HG02798 (cell line): ENCODE measurements around the gene PRKAG2.
"Not testable (repeated sequence)": the region's sequence is repeated elsewhere in the genome, so short reads cannot be mapped to it uniquely, and the experiment has no call there.

ENCODE experiments used
- ATAC-seq: cut with Tn5 transposase; IDR thresholded peaks from one replicate; pipeline ENCODE4 v1.9.1; 2021; ENCODE audit warnings: mild to moderate bottlenecking; ENCODE audit not compliant: unreplicated experiment, poor library complexity

The PRKAG2 gene

DNA sequence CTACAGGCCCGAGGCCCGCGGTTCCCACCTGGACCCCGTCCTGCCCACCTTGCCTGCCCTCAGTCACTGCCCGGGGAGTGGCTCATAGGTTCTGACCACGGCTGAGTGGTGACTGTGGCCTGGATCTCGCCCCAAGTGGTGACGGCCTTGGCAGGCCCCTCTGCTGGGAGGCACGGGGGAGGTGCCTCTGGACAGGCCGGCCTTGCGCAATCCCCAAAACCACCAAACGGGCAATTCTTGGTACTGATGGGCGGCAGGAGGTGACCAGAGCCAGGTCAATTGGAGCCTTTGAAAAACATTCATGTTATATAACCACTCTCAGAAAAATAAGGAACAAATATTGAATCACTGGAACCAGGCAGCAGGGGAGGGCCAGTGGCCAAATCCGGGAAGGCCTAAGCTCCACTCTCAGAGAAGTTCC is 83.4 kb downstream of the PRKAG2 start:
- ATAC-seq, result no peak

- no peak for ATAC-seq
These were observed 84.3 kb downstream of the PRKAG2 start for GRCh38 chr7:151792636-151793035.

DNA sequence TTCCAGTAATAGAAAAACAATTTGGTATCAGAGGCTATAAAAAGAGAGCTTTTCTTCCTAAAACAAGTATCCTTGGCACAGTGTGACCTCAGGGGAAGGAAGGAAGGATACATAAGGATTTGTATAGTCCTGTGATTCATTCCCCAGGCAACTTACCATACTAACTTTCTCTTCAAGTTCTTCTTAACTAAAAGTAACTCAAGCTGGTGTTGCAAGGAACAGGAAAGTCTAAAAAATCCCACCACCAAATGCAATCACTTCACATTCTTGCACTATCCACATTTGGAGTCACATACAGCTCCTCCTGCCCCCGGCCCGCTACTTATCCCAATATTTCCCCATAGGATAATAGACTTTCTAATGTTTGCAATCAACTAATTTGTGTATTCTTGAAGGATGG is 84.8 kb downstream of the PRKAG2 start:
- ATAC-seq, result no peak

- no peak for ATAC-seq
These were observed 85.9 kb downstream of the PRKAG2 start for GRCh38 chr7:151790830-151791620.

DNA sequence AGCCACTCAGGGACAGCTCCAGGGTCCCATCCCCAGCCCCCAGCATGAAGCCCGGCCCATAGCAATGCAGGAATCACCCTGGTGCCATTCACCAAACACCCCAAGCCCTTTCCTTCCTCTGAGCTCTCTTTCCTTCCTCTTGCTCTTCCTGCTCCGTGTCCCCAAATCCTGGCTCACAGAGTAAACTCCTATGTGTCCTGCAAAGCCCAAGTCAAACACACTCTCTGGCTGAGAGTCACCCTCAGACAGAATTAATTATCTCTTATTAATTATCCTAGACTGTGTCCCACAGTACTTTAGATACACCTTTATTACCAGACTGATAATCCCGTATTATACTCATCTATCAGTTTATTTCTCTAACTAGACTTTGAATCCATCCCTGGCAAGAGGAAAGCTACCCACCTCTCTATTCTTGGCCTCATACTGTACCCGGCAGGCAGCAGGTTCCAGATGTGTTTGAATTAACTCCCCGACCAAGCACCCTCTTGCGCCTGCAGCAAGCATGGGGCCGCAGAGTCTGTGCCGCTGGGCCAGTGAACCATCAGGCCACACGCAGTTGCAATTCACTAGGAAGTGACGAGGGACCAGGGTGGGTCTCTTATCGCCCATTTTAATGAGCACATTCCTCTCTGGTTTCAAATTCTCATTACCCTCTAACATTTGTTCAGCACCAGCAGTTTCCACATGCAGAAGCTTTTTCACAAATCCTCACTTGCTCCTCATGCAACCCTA is 86.7 kb downstream of the PRKAG2 start:
- no peak for ATAC-seq

GRCh38 chr7:151789380-151789947 is 87.5 kb downstream of the PRKAG2 start:
- ATAC-seq, result no peak

GRCh38 chr7:151787348-151787747 is 89.6 kb downstream of the PRKAG2 start:
- ATAC-seq, result no peak

DNA sequence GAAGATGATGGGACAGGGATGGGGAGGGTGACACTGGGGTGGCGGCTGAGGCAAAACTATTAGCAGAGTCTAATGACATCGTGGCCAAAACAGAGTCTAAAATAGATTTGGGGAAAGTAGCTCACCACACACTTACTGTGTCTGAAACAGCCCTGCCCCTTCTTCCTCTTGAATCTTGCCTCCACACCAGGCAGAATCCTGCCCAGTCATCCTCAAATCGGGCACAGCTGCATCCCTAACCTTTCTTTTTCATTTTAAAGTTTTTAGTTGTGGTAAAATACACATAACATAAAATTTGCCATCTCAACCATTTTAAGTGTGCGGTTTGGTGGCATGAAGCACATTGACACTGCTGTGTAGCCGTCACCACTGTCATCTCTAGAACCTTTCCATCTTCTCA is 90.0 kb downstream of the PRKAG2 start:
- no peak for ATAC-seq

DNA sequence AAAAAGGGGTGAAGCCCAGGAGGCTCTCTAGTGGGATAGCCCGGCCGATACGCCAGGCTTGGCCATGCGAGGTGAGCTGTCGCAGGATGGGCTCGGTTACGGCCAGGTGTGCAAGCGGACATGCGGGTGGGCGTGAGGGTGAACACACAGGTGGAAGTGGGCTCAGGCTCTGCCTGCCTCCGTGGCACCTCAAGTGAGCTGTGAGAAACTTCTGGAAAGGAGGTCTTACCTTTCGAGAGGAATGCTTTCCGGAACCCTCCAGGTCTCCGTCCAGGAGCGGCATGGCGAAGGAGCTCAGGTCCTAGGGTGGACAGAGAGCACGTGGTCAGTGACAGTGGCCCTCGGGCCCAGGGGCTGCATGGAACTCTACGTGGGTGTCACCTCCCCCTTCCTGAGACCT is 90.7 kb downstream of the PRKAG2 start:
- ATAC-seq, result no peak

- ATAC-seq, result no peak
These were observed 91.3 kb downstream of the PRKAG2 start for GRCh38 chr7:151785681-151785965.

DNA sequence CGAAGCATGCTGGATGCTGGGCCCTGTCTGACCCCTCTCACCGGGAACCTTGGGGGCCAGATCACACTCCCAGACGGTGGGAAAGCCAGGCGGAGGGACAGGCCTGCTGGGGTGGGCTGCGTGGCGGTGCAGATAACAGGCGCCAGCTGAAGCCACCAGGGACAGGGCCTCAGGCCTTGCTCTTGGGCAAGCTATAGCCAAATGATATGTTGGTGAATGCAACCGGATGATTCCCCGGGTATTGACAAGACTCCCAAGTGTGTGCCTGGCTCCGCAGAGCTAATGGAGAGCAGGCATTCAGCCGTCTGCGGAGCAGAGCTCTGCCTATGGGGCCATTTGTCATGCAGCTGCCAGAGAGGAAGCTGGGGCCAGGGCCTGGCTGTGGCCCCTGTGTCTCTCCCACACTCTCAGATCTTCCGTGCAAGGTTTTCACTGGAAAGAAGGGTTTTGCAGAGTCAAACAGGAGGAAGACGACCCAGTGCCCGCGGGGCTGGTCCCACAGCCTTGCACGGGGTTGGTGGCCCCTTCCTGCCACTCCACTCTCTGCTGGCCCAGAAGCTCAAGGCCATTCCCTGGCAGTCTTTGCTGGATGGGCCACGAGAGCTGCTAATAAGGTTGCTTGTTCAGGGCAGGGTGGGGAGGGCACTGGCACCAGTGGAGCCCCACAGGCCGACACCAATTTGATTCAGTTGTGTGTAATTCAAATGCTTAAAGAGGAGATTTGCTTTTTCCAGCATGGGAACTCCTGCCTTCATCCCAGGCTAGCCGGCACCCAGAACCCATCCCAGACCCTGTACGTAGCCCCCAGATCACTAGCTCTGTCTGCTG is 91.8 kb downstream of the PRKAG2 start:
- no peak for ATAC-seq

- no peak for ATAC-seq
These were observed 92.8 kb downstream of the PRKAG2 start for GRCh38 chr7:151783958-151784575.

DNA sequence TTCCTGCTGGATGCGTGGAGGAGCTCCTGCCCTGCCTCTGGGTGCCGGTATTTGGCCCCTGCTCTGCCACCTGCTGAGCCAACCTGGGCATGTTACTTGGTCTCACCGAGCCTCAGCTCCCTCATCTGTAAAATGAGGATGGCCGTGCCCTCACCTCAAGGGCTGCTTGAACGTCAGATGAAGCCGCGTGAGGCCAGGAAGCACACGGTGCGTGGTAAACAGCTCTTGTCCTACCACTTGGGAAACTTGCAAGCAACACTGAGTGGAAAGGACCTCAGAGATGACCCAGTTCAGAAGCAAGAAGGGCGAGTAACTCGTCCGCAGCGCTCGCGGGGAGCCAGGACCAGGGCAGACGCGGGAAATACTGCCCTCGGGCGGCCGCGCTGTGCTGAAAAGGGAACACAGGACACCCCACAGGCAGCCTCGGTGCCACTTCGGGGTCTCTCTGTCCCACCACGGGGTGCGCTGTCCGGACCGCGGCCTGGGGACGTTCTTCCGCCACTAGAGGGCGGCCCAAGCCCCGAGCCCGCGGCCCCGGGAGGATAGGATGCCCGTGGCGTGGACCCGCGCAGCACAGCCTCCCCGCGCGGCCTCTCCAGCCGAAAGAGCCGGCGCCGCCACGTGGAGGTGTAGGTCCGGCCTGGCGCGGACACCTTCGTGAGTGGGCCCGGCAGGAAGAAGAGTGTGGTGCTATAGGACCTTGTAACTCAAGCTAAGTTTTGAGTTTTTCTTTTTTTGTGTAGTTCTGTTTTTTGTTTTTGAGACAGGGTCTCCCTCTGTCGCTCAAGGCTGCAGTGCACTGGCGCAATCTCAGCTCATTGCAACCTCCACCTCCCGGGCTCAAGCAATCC is 94.1 kb downstream of the PRKAG2 start:
- ATAC-seq, result peak; percentile 93

GRCh38 chr7:151782256-151782597 is 94.7 kb downstream of the PRKAG2 start:
- not testable (repeated sequence) for ATAC-seq

GRCh38 chr7:151781161-151781845 is 95.6 kb downstream of the PRKAG2 start:
- ATAC-seq, result no peak

- no peak for ATAC-seq
These were observed 96.3 kb downstream of the PRKAG2 start for GRCh38 chr7:151780631-151781030.

DNA sequence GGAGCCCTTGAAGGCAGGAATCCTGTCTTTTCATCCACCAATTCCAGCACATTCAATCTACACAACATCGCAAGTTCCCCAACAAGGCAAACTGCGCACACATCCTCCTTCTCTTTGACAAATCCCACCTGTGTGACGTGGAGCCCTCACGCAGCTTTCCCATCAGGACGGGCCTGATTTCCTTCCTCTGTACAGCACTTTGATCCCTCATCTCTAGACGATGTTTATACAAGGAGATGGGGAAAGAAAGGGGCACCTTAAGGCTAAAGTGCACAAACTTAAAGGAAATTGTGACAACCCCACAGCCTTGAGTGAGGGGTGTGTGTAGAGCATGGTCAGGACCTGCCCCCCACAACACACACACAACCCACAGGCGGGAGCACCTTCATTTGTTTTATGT is 97.2 kb downstream of the PRKAG2 start:
- ATAC-seq, result no peak

DNA sequence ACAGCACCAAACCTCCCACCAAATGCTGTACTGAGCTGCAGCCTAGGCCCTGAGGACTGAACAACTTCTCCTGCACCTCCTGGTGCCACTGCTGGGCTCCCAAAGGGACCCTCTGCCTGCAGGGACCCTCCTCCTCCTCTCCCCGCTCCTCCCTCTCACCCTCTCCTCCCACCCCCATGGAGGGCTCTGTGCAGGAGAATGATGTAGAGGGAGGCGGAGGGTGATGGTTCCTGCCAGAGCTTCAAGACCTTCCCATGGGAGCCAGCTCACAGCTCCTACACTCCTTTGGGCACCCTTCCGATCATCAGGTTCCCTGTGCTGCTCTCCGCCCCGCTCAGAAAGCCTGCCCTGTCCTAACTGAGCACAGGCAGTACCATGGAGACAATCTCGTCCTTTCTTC is 97.7 kb downstream of the PRKAG2 start:
- ATAC-seq, result no peak
